HEK293T (cell line): ENCODE results near the gene PTPRG.

Experiments
- CTCF ChIA-PET: fragments of 350-600 bp; formaldehyde crosslinking; extraction: SDS; loops from one replicate; lab custom pipeline; 2021; ENCODE audit warnings: antibody characterized with exemption, inconsistent platforms; lab: Yijun Ruan, JAX
- POLR2A ChIA-PET: fragments of 350-600 bp; formaldehyde crosslinking; extraction: SDS; loops from one replicate; lab custom pipeline; 2020; ENCODE audit warnings: antibody characterized with exemption, inconsistent platforms; lab: Yijun Ruan, JAX
- DNase-seq: peaks from one replicate; pipeline ENCODE4 v3.0.0; 2012; ENCODE audit warnings: mixed read lengths; ENCODE audit errors: extremely low spot score
- ARNT ChIP-seq: fragments of 450-650 bp; IDR thresholded peaks from 2 replicates; pipeline ENCODE4 v1.6.1; 2017; ENCODE audit warnings: mild to moderate bottlenecking
- BHLHE40 ChIP-seq: fragments of 450-650 bp; IDR thresholded peaks from 2 replicates; pipeline ENCODE4 v1.6.1; 2016; ENCODE audit warnings: mild to moderate bottlenecking, moderate library complexity, borderline replicate concordance
- CTBP1 ChIP-seq: fragments of 450-650 bp; IDR thresholded peaks from 2 replicates; pipeline ENCODE4 v1.6.1; 2016; ENCODE audit warnings: borderline replicate concordance
- ELF4 ChIP-seq: fragments of 450-650 bp; IDR thresholded peaks from 2 replicates; pipeline ENCODE4 v1.6.1; 2017; ENCODE audit warnings: antibody characterized with exemption
- FOXA1 ChIP-seq: fragments of 450-650 bp; IDR thresholded peaks from 2 replicates; pipeline ENCODE4 v1.6.1; 2016; ENCODE audit warnings: mild to moderate bottlenecking
- FOXK2 ChIP-seq: fragments of 450-650 bp; IDR thresholded peaks from 2 replicates; pipeline ENCODE4 v1.6.1; 2016; ENCODE audit warnings: mild to moderate bottlenecking
- FOXM1 ChIP-seq: fragments of 450-650 bp; IDR thresholded peaks from 2 replicates; pipeline ENCODE4 v1.6.1; 2017; ENCODE audit warnings: mild to moderate bottlenecking, borderline replicate concordance
- HDGF ChIP-seq: fragments of 450-650 bp; IDR thresholded peaks from 2 replicates; pipeline ENCODE4 v1.6.1; 2017; ENCODE audit warnings: antibody characterized with exemption, borderline replicate concordance
- L3MBTL2 ChIP-seq: fragments of 450-650 bp; conservative IDR thresholded peaks from 2 replicates; pipeline ENCODE4 v1.6.1; 2016; ENCODE audit warnings: mild to moderate bottlenecking
- LEF1 ChIP-seq: fragments of 450-650 bp; IDR thresholded peaks from 2 replicates; pipeline ENCODE4 v1.6.1; 2017; ENCODE audit warnings: mild to moderate bottlenecking, borderline replicate concordance
- NFRKB ChIP-seq: fragments of 450-650 bp; IDR thresholded peaks from 2 replicates; pipeline ENCODE4 v1.6.1; 2016; ENCODE audit warnings: mild to moderate bottlenecking, moderate library complexity
- PKNOX1 ChIP-seq: fragments of 450-650 bp; IDR thresholded peaks from 2 replicates; pipeline ENCODE4 v1.6.1; 2016
- SP1 ChIP-seq: fragments of 450-650 bp; IDR thresholded peaks from 2 replicates; pipeline ENCODE4 v1.6.1; 2017
- SUZ12 ChIP-seq: fragments of 450-650 bp; IDR thresholded peaks from 2 replicates; pipeline ENCODE4 v1.6.1; 2016; ENCODE audit warnings: mild to moderate bottlenecking
- TARDBP ChIP-seq: fragments of 450-650 bp; IDR thresholded peaks from 2 replicates; pipeline ENCODE4 v1.6.1; 2016
- ZNF384 ChIP-seq: fragments of 450-650 bp; IDR thresholded peaks from 2 replicates; pipeline ENCODE4 v1.6.1; 2016

PTPRG gene

GRCh38 chr3:61793521-61793920 is 232.2 kb downstream of the PTPRG start:
- ChIA-PET POLR2A (no interaction called here), CTCF (no interaction called here)
- TF ChIP-seq FOXM1: no peak
- no peak for TF ChIP-seq FOXK2
- no peak for TF ChIP-seq TARDBP
- TF ChIP-seq FOXA1: no peak
- no peak for TF ChIP-seq HDGF
- TF ChIP-seq SUZ12: no peak
- no peak for TF ChIP-seq ARNT
- TF ChIP-seq PKNOX1: no peak
- TF ChIP-seq NFRKB: no peak
- TF ChIP-seq SP1: no peak
- TF ChIP-seq ZNF384: no peak
- DNase-seq: no peak

- no peak for TF ChIP-seq HDGF
- TF ChIP-seq SP1: no peak
- TF ChIP-seq CTBP1: no peak
- TF ChIP-seq PKNOX1: no peak
- TF ChIP-seq BHLHE40: no peak
- TF ChIP-seq FOXK2: no peak
- no peak for TF ChIP-seq TARDBP
- TF ChIP-seq LEF1: no peak
- no peak for TF ChIP-seq FOXA1
- TF ChIP-seq ZNF384: no peak
- TF ChIP-seq NFRKB: no peak
- TF ChIP-seq FOXM1: no peak
- TF ChIP-seq ELF4: no peak
- CTCF ChIA-PET: no interaction called here
- no peak for DNase-seq
- POLR2A ChIA-PET: no interaction called here
Observed at GRCh38 chr3:61794341-61794740, 233.0 kb downstream of the PTPRG start.

- ChIA-PET POLR2A (no interaction called here), CTCF (no interaction called here)
- no peak for TF ChIP-seq HDGF
- TF ChIP-seq L3MBTL2: no peak
- TF ChIP-seq CTBP1: no peak
- TF ChIP-seq PKNOX1: no peak
- TF ChIP-seq ZNF384: no peak
- no peak for TF ChIP-seq LEF1
- no peak for TF ChIP-seq FOXM1
- no peak for TF ChIP-seq ELF4
- no peak for DNase-seq
Observed at GRCh38 chr3:61794961-61795360, 233.6 kb downstream of the PTPRG start.

GRCh38 chr3:61796088-61796680 is 234.8 kb downstream of the PTPRG start:
- ChIA-PET POLR2A (no interaction called here), CTCF (interaction anchor here (0.6 kb wide), 1 partner anchor 1057 kb away, joined by 3 read pairs; no protein-coding TSS in a partner anchor)
- DNase-seq: no peak
- TF ChIP-seq TARDBP: no peak
- TF ChIP-seq PKNOX1: 0 out of 2 replicates have a peak, but pooled peaks have one; percentile 4
- no peak for TF ChIP-seq BHLHE40

GRCh38 chr3:61796911-61797310 is 235.5 kb downstream of the PTPRG start:
- ChIA-PET POLR2A (no interaction called here), CTCF (interaction anchor here (0.6 kb wide), 1 partner anchor 1058 kb away, joined by 3 read pairs; no protein-coding TSS in a partner anchor)
- DNase-seq: no peak
- TF ChIP-seq LEF1 (no peak), ARNT (no peak), HDGF (no peak), FOXM1 (no peak), CTBP1 (no peak), SP1 (no peak), TARDBP (no peak), BHLHE40 (no peak), PKNOX1 (no peak), FOXA1 (no peak), SUZ12 (no peak), ZNF384 (no peak), NFRKB (no peak)

GRCh38 chr3:61802772-61803171 is 241.4 kb downstream of the PTPRG start:
- DNase-seq: no peak
- CTCF ChIA-PET: no interaction called here
- TF ChIP-seq NFRKB: no peak
- TF ChIP-seq ELF4: no peak
- no peak for TF ChIP-seq PKNOX1
- TF ChIP-seq HDGF: no peak
- POLR2A ChIA-PET: no interaction called here
